H9 (cell line): Measurements from ENCODE around the gene TOPORS. TPM values are rescaled to one million over a fixed set of nuclear protein-coding genes. Genes with fewer than 3 reads are reported as not detected.

Experiments
- DNase-seq: peaks from one replicate; pipeline ENCODE4 v3.0.0-alpha.2; 2017
- H2AFZ ChIP-seq: one replicate; pipeline ENCODE4 v1.6.1; 2013; ENCODE audit warnings: mild to moderate bottlenecking, low read length, control low read depth, moderate library complexity
- H2AK5ac ChIP-seq: 2 replicates; pipeline ENCODE4 v1.6.1; 2013; ENCODE audit warnings: low read length, control low read depth, mixed read lengths; ENCODE audit not compliant: insufficient read length
- H2BK120ac ChIP-seq: one replicate; pipeline ENCODE4 v1.6.1; 2013; ENCODE audit warnings: low read depth, mild to moderate bottlenecking, low read length, control low read depth, inconsistent platforms; ENCODE audit not compliant: poor library complexity, severe bottlenecking
- H2BK12ac ChIP-seq: 2 replicates; pipeline ENCODE4 v1.6.1; 2013; ENCODE audit warnings: low read length, control low read depth, mixed read lengths, low read depth; ENCODE audit not compliant: insufficient read length
- H2BK15ac ChIP-seq: 2 replicates; pipeline ENCODE4 v1.6.1; 2013; ENCODE audit warnings: low read depth, low read length, control low read depth
- H2BK20ac ChIP-seq: one replicate; pipeline ENCODE4 v1.6.1; 2013; ENCODE audit warnings: low read depth, mild to moderate bottlenecking, low read length, control low read depth, inconsistent platforms; ENCODE audit not compliant: poor library complexity, severe bottlenecking
- H2BK5ac ChIP-seq: 2 replicates; pipeline ENCODE4 v1.6.1; 2013; ENCODE audit warnings: low read length, control low read depth, mixed read lengths; ENCODE audit not compliant: insufficient read length
- H3K14ac ChIP-seq: 2 replicates; pipeline ENCODE4 v1.6.1; 2013; ENCODE audit warnings: low read length, control low read depth; ENCODE audit not compliant: insufficient read depth
- H3K18ac ChIP-seq: 2 replicates; pipeline ENCODE4 v1.6.1; 2013; ENCODE audit warnings: low read depth, mild to moderate bottlenecking, mixed read lengths, low read length, control low read depth; ENCODE audit not compliant: insufficient read length
- H3K23ac ChIP-seq: 2 replicates; pipeline ENCODE4 v1.6.1; 2013; ENCODE audit warnings: low read length, control low read depth, mixed read lengths, low read depth; ENCODE audit not compliant: insufficient read length
- H3K23me2 ChIP-seq: 2 replicates; pipeline ENCODE4 v1.6.1; 2013; ENCODE audit warnings: low read depth, mild to moderate bottlenecking, mixed read lengths, low read length, control low read depth; ENCODE audit not compliant: insufficient read length, poor library complexity, severe bottlenecking
- H3K27ac ChIP-seq: 2 replicates; pipeline ENCODE4 v1.5.1; 2013; ENCODE audit warnings: low read length, control low read depth, mixed read lengths, low read depth; ENCODE audit not compliant: insufficient read length
- H3K27me3 ChIP-seq: 2 replicates; pipeline ENCODE4 v1.6.1; 2013; ENCODE audit warnings: low read length, control low read depth, inconsistent platforms; ENCODE audit not compliant: insufficient read depth
- H3K4ac ChIP-seq: 2 replicates; pipeline ENCODE4 v1.6.1; 2013; ENCODE audit warnings: low read depth, mild to moderate bottlenecking, control low read depth, inconsistent platforms, low read length, moderate library complexity
- H3K4me1 ChIP-seq: 2 replicates; pipeline ENCODE4 v1.6.1; 2013; ENCODE audit warnings: low read length, control low read depth, inconsistent platforms; ENCODE audit not compliant: insufficient read depth
- H3K4me2 ChIP-seq: 2 replicates; pipeline ENCODE4 v1.6.1; 2013; ENCODE audit warnings: low read length, control low read depth, mixed read lengths; ENCODE audit not compliant: insufficient read length, insufficient read depth
- H3K56ac ChIP-seq: 2 replicates; pipeline ENCODE4 v1.6.1; 2013; ENCODE audit warnings: low read depth, mild to moderate bottlenecking, mixed read lengths, low read length, control low read depth; ENCODE audit not compliant: insufficient read length
- H3K79me1 ChIP-seq: 2 replicates; pipeline ENCODE4 v1.6.1; 2013; ENCODE audit warnings: low read depth, mild to moderate bottlenecking, moderate library complexity, low read length, control low read depth, inconsistent platforms; ENCODE audit not compliant: insufficient read depth, poor library complexity, severe bottlenecking
- H3K79me2 ChIP-seq: 2 replicates; pipeline ENCODE4 v1.6.1; 2013; ENCODE audit warnings: low read length, control low read depth, inconsistent platforms; ENCODE audit not compliant: insufficient read depth
- H3K9ac ChIP-seq: 2 replicates; pipeline ENCODE4 v1.6.1; 2013; ENCODE audit warnings: low read length, control low read depth, mixed read lengths; ENCODE audit not compliant: insufficient read length; ENCODE audit errors: extremely low read depth
- H3K9me3 ChIP-seq: one replicate; pipeline ENCODE4 v1.6.1; 2013; ENCODE audit warnings: low read depth, low read length, inconsistent platforms; ENCODE audit not compliant: control insufficient read depth
- H3T11ph ChIP-seq: one replicate; pipeline ENCODE4 v1.6.1; 2013; ENCODE audit warnings: mild to moderate bottlenecking, low read length, control low read depth, inconsistent platforms
- H4K20me1 ChIP-seq: one replicate; pipeline ENCODE4 v1.6.1; 2013; ENCODE audit not compliant: control insufficient read depth, insufficient read length, insufficient read depth
- H4K5ac ChIP-seq: 2 replicates; pipeline ENCODE4 v1.6.1; 2013; ENCODE audit warnings: low read depth, mild to moderate bottlenecking, mixed read lengths, low read length, control low read depth; ENCODE audit not compliant: insufficient read length
- H4K8ac ChIP-seq: replicated peaks from 2 replicates; pipeline ENCODE4 v1.6.1; 2013; ENCODE audit warnings: low read length, control low read depth, mixed read lengths, low read depth; ENCODE audit not compliant: insufficient read length
- H4K91ac ChIP-seq: 2 replicates; pipeline ENCODE4 v1.6.1; 2013; ENCODE audit warnings: low read depth, mild to moderate bottlenecking, moderate library complexity, mixed read lengths, low read length, control low read depth; ENCODE audit not compliant: insufficient read length
- H3K27ac Mint-ChIP-seq, 3 experiments: 2 replicates in 2 of 3; 3 replicates in 1 of 3; pipeline ENCODE4 v1.8.0; 2020 to 2021; ENCODE audit warnings: mixed read lengths in 3 of 3, mild to moderate bottlenecking in 1 of 3, moderate library complexity in 1 of 3
- H3K27me3 Mint-ChIP-seq: 2 replicates; pipeline ENCODE4 v1.8.0; 2021; ENCODE audit warnings: low read depth, mild to moderate bottlenecking, moderate library complexity, mixed read lengths
- H3K36me3 Mint-ChIP-seq, 3 experiments: 2 replicates in 2 of 3; 3 replicates in 1 of 3; pipeline ENCODE4 v1.8.0; 2020 to 2021; ENCODE audit warnings: low read depth in 3 of 3, mixed read lengths in 3 of 3; ENCODE audit not compliant: insufficient read depth in 1 of 3
- H3K4me1 Mint-ChIP-seq, 2 experiments: 2 replicates each; pipeline ENCODE4 v1.8.0; 2020; ENCODE audit warnings: mixed read lengths in 2 of 2
- H3K4me3 Mint-ChIP-seq, 2 experiments: 2 replicates in 1 of 2; 3 replicates in 1 of 2; pipeline ENCODE4 v1.8.0; 2020 to 2021; ENCODE audit warnings: mild to moderate bottlenecking in 2 of 2, mixed read lengths in 2 of 2, moderate library complexity in 1 of 2
- H3K9me3 Mint-ChIP-seq, 2 experiments: 2 replicates in 1 of 2; 3 replicates in 1 of 2; pipeline ENCODE4 v1.8.0; 2020; ENCODE audit warnings: mild to moderate bottlenecking in 2 of 2, mixed read lengths in 2 of 2, moderate library complexity in 1 of 2
- WGBS: extraction: QIAGEN DNeasy Blood & Tissue Kit; methylation state at CpG from one replicate; pipeline ENCODE4 v1.1.7; 2013; ENCODE audit warnings: missing lambda C conversion rate, low lambda C conversion rate, mixed read lengths; ENCODE audit not compliant: insufficient read length; ENCODE audit errors: extremely low coverage; 5-methylcytosine and 5-hydroxymethylcytosine counted together
- total RNA-seq: library from RNA; stranded (reverse); gene quantifications from 2 replicates; pipeline ENCODE4 v1.2.1, GENCODE V29; 2021
- TF ChIP-seq, protein P1 (sequence below): fragments of 200-600 bp; sonication (generic); conservative IDR thresholded peaks from 3 replicates; pipeline ENCODE4 v1.8.0; 2021; ENCODE audit warnings: antibody characterized with exemption, mild to moderate bottlenecking

The TOPORS gene
- total RNA-seq, 1 experiment from 2014 or later, result 31.9 TPM

DNA sequence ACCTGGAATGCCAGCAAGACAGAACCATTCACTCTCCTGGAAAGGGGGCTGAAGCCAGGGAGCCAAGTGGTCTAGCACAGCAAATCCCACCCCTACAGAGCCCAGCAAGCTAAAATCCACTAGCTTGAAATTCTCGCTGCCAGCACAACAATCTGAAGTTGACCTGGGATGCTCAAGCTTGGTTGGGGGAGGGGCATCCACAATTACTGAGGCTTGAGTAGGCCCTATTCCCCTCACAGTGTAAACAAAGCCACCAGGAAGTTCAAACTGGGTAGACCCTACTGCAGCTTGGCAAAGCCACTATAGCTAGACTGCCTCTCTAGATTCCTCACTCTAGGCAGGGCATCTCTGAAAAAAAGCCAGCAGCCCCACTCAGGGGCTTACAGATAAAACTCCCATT lies 43.7 kb downstream of the TOPORS start:
- H2BK120ac ChIP-seq, result no peak overlapping the region
- peak; percentile 40 for DNase-seq

More for the DNA sequence above, 43.7 kb downstream of the TOPORS start:
- H3K4me1 Mint-ChIP-seq, result peaks cover 8 to 10% of the 10 kb centered on the region in 2 experiments; a peak in 3 of 4 replicates
- H2AK5ac ChIP-seq, result no peak overlapping the region
- H4K91ac ChIP-seq, result no peak overlapping the region
- H3K4ac ChIP-seq, result no peak overlapping the region
- no peak overlapping the region for H2BK12ac ChIP-seq
- no peaks in the 10 kb centered on the region for H3K23me2 ChIP-seq
- no peak overlapping the region for H2BK15ac ChIP-seq
- H3K23ac ChIP-seq, result no peak overlapping the region
- no peak overlapping the region for H3T11ph ChIP-seq
- no peak overlapping the region; the same call in 1 of the 2 replicates for H3K14ac ChIP-seq
- no peaks in the 10 kb centered on the region for H4K20me1 ChIP-seq
- H3K9ac ChIP-seq, result no peak overlapping the region
- TF ChIP-seq, protein P1, sequence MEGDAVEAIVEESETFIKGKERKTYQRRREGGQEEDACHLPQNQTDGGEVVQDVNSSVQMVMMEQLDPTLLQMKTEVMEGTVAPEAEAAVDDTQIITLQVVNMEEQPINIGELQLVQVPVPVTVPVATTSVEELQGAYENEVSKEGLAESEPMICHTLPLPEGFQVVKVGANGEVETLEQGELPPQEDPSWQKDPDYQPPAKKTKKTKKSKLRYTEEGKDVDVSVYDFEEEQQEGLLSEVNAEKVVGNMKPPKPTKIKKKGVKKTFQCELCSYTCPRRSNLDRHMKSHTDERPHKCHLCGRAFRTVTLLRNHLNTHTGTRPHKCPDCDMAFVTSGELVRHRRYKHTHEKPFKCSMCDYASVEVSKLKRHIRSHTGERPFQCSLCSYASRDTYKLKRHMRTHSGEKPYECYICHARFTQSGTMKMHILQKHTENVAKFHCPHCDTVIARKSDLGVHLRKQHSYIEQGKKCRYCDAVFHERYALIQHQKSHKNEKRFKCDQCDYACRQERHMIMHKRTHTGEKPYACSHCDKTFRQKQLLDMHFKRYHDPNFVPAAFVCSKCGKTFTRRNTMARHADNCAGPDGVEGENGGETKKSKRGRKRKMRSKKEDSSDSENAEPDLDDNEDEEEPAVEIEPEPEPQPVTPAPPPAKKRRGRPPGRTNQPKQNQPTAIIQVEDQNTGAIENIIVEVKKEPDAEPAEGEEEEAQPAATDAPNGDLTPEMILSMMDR, result no peak
- no peaks in the 10 kb centered on the region for H3K79me1 ChIP-seq
- H3K56ac ChIP-seq, result no peak overlapping the region
- H2AFZ ChIP-seq, result no peak overlapping the region
- no peak overlapping the region for H3K4me3 Mint-ChIP-seq
- no peak overlapping the region for H3K27ac ChIP-seq
- no CpG with 5 or more reads among the region's 1 CpG for WGBS
- H3K27me3 Mint-ChIP-seq, result peaks cover 2% of the 10 kb centered on the region; the same call in 1 of the 2 replicates
- H2BK5ac ChIP-seq, result no peak overlapping the region
- peaks cover 13 to 17% of the 10 kb centered on the region in 2 experiments; a peak in 4 of 5 replicates for H3K9me3 Mint-ChIP-seq
- no peaks in the 10 kb centered on the region for H3K27me3 ChIP-seq
- H3K27ac Mint-ChIP-seq, result peak overlapping the region in 2 of 3 experiments; percentile 48 to 49; a peak in 3 of 7 replicates
- no peak overlapping the region for H2BK20ac ChIP-seq
- no peak overlapping the region for H3K4me2 ChIP-seq
- H3K36me3 Mint-ChIP-seq, result peaks cover 3 to 4% (median 4%) of the 10 kb centered on the region in 3 experiments; a peak in 4 of 7 replicates
- no peak overlapping the region for H3K18ac ChIP-seq
- H3K9me3 ChIP-seq, result no peaks in the 10 kb centered on the region
- H3K79me2 ChIP-seq, result no peaks in the 10 kb centered on the region
- H4K8ac ChIP-seq, result no peak overlapping the region
- no peak overlapping the region for H4K5ac ChIP-seq
- peaks cover 5% of the 10 kb centered on the region; the same call in 1 of the 2 replicates for H3K4me1 ChIP-seq
